HG03175 (cell line): ENCODE measurements around the gene RGS6.

Experiments
- ATAC-seq: cut with Tn5 transposase; IDR thresholded peaks from one replicate; pipeline ENCODE4 v1.9.1; 2021; ENCODE audit warnings: mild to moderate bottlenecking, moderate library complexity; ENCODE audit not compliant: unreplicated experiment

RGS6 gene

GRCh38 chr14:72013721-72014345 is 81.6 kb downstream of the RGS6 start:
- ATAC-seq = no peak

- no peak for ATAC-seq
Observed at GRCh38 chr14:72014486-72014885, 82.3 kb downstream of the RGS6 start.

GRCh38 chr14:72017290-72017689 is 85.1 kb downstream of the RGS6 start:
- ATAC-seq = no peak

GRCh38 chr14:72023128-72024042 is 91.2 kb downstream of the RGS6 start:
- ATAC-seq = no peak

- no peak for ATAC-seq
Observed at GRCh38 chr14:72024043-72024407, 91.8 kb downstream of the RGS6 start.

- ATAC-seq = no peak
Observed at GRCh38 chr14:72024504-72024903, 92.3 kb downstream of the RGS6 start.

- no peak for ATAC-seq
Observed at GRCh38 chr14:72026536-72026935, 94.3 kb downstream of the RGS6 start.

- no peak for ATAC-seq
Observed at GRCh38 chr14:72027061-72027460, 94.8 kb downstream of the RGS6 start.

GRCh38 chr14:72033365-72033764 is 101.1 kb downstream of the RGS6 start:
- no peak for ATAC-seq

GRCh38 chr14:72040528-72040927 is 108.3 kb downstream of the RGS6 start:
- no peak for ATAC-seq

GRCh38 chr14:72045271-72045670 is 113.0 kb downstream of the RGS6 start:
- ATAC-seq = no peak

- no peak for ATAC-seq
Observed at GRCh38 chr14:72045885-72046284, 113.7 kb downstream of the RGS6 start.

- ATAC-seq = no peak
Observed at GRCh38 chr14:72049462-72049861, 117.2 kb downstream of the RGS6 start.

GRCh38 chr14:72052356-72052755 is 120.1 kb downstream of the RGS6 start:
- no peak for ATAC-seq

- no peak for ATAC-seq
Observed at GRCh38 chr14:72053651-72054050, 121.4 kb downstream of the RGS6 start.

GRCh38 chr14:72054911-72055310 is 122.7 kb downstream of the RGS6 start:
- ATAC-seq = no peak

GRCh38 chr14:72057701-72058285 is 125.6 kb downstream of the RGS6 start:
- no peak for ATAC-seq

- ATAC-seq = no peak
Observed at GRCh38 chr14:72060460-72060859, 128.2 kb downstream of the RGS6 start.

- no peak for ATAC-seq
Observed at GRCh38 chr14:72060917-72061316, 128.7 kb downstream of the RGS6 start.

GRCh38 chr14:72061718-72062117 is 129.5 kb downstream of the RGS6 start:
- ATAC-seq = no peak

GRCh38 chr14:72063761-72064282 is 131.6 kb downstream of the RGS6 start:
- no peak for ATAC-seq

- no peak for ATAC-seq
Observed at GRCh38 chr14:72064501-72064900, 132.3 kb downstream of the RGS6 start.
